Type B pancreatic cell (in vitro differentiated cells): ENCODE measurements around the gene NLRP13. TPM values are rescaled to one million over a fixed set of nuclear protein-coding genes. Genes with fewer than 3 reads are reported as not detected.

ENCODE experiments used
- DNase-seq: peaks from one replicate; pipeline ENCODE4 v3.0.0; 2021; ENCODE audit warnings: mixed read lengths; ENCODE audit not compliant: unreplicated experiment; ENCODE audit errors: extremely low spot score
- H3K27ac Mint-ChIP-seq: 2 replicates; pipeline ENCODE4 v1.8.0; 2021; ENCODE audit warnings: mild to moderate bottlenecking, mixed read lengths
- H3K27me3 Mint-ChIP-seq: 2 replicates; pipeline ENCODE4 v1.8.0; 2021; ENCODE audit warnings: mixed read lengths
- H3K36me3 Mint-ChIP-seq: 2 replicates; pipeline ENCODE4 v1.8.0; 2021; ENCODE audit warnings: mixed read lengths
- H3K4me1 Mint-ChIP-seq: one replicate; pipeline ENCODE4 v1.8.0; 2021; ENCODE audit warnings: mixed read lengths; ENCODE audit not compliant: unreplicated experiment
- H3K4me3 Mint-ChIP-seq: 2 replicates; pipeline ENCODE4 v1.8.0; 2021; ENCODE audit warnings: mild to moderate bottlenecking, mixed read lengths
- H3K9me3 Mint-ChIP-seq: 2 replicates; pipeline ENCODE4 v1.8.0; 2021; ENCODE audit warnings: mixed read lengths
- total RNA-seq: library from RNA; stranded (reverse); gene quantifications from 2 replicates; pipeline ENCODE4 v1.2.1, GENCODE V29; 2021; ENCODE audit warnings: low replicate concordance
- TF ChIP-seq, protein P1 (sequence below): fragments of 200-600 bp; sonication (generic); conservative IDR thresholded peaks from 2 replicates; pipeline ENCODE4 v1.5.0; 2021; ENCODE audit warnings: antibody characterized with exemption, mild to moderate bottlenecking

The NLRP13 gene
- total RNA-seq, 1 donor from 2014 or later: not detected

DNA sequence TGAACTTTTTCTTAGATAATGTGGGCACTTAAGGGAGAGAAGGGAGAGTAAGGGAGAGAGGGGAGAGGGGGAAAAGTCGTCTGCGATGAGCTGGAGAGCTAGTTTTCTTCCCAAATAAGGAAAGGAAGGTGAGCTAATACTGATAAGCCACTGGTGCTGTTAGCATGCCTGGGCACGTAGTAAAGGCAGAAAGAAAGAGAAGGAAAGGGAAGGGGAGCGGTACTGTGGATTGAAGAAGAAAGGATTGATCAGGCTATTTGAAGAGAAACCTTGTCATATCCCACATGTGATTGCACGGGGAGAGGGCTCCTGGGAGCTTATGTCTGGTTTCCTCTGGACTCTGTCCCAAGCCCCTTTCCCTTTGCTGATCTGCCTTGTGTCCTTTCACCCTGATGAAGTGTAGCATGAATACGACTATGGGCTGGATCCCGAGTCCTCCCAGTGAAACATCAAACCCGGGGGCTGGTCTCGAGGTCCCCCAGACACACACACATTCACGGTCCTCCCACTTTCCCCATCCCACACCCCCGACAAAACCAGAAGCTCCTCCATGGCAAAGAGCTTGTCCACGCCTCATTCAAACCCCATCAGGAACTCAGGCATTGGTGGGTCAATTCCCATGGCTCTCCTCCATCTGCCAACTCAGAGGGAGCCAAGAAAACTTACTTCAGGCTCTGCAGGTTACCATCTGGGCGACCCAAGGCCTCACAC is 30.6 kb downstream of the NLRP13 start:
- peaks cover 12% of the 10 kb centered on the region for H3K9me3 Mint-ChIP-seq

DNA sequence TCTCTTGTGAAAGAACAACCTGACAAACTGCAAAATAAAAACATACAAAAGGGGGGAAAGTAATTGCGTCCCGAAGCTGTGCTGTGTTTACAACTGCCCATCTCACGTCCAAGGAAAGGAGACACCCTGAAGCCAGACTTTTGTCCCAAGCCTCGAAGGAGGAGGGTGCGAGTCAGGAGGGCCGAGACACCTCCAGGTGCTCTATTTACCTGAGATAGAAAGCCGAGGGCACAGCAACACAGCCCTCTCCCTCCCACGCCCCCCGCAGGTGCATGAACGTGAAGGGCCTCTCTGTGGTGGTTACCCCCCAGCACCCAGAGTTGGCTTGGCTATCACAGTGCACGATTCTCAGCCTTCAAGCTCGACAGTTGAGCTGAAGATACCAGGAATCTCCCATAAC is 33.2 kb downstream of the NLRP13 start:
- Mint-ChIP-seq H3K9me3 (peaks cover 15% of the 10 kb centered on the region), H3K36me3 (no peaks in the 10 kb centered on the region), H3K4me3 (no peak overlapping the region), H3K27ac (no peak overlapping the region), H3K4me1 (no peaks in the 10 kb centered on the region), H3K27me3 (no peaks in the 10 kb centered on the region)
- TF ChIP-seq, protein P1, sequence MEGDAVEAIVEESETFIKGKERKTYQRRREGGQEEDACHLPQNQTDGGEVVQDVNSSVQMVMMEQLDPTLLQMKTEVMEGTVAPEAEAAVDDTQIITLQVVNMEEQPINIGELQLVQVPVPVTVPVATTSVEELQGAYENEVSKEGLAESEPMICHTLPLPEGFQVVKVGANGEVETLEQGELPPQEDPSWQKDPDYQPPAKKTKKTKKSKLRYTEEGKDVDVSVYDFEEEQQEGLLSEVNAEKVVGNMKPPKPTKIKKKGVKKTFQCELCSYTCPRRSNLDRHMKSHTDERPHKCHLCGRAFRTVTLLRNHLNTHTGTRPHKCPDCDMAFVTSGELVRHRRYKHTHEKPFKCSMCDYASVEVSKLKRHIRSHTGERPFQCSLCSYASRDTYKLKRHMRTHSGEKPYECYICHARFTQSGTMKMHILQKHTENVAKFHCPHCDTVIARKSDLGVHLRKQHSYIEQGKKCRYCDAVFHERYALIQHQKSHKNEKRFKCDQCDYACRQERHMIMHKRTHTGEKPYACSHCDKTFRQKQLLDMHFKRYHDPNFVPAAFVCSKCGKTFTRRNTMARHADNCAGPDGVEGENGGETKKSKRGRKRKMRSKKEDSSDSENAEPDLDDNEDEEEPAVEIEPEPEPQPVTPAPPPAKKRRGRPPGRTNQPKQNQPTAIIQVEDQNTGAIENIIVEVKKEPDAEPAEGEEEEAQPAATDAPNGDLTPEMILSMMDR: no peak
- no peak for DNase-seq

More for the DNA sequence above, 30.6 kb downstream of the NLRP13 start:
- no peak for DNase-seq
- TF ChIP-seq, protein P1: no peak
- Mint-ChIP-seq H3K27ac (no peak overlapping the region), H3K4me1 (no peaks in the 10 kb centered on the region), H3K27me3 (no peaks in the 10 kb centered on the region), H3K36me3 (no peaks in the 10 kb centered on the region), H3K4me3 (no peak overlapping the region)

DNA sequence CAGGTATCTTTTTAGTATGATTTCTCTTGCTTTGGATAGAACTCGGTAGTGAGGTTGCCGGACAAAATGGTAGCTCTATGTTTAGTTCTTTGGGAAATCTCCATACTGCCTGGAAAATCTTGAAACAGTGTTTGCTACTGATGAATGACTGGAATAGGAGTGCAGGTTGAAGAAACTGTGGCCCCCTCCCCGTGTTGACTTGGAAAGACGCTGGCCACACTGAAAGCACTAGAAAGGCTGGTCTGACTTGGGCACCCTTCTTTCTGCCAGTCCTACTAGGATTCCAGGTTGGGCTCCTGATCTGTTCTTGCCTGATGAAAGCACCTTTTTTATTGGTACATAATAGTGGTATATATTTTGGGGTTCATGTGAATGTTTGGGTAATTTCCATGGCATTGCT is 49.5 kb downstream of the NLRP13 start:
- peaks cover 16% of the 10 kb centered on the region for H3K9me3 Mint-ChIP-seq
- no peaks in the 10 kb centered on the region for H3K27me3 Mint-ChIP-seq
- H3K36me3 Mint-ChIP-seq: no peaks in the 10 kb centered on the region

DNA sequence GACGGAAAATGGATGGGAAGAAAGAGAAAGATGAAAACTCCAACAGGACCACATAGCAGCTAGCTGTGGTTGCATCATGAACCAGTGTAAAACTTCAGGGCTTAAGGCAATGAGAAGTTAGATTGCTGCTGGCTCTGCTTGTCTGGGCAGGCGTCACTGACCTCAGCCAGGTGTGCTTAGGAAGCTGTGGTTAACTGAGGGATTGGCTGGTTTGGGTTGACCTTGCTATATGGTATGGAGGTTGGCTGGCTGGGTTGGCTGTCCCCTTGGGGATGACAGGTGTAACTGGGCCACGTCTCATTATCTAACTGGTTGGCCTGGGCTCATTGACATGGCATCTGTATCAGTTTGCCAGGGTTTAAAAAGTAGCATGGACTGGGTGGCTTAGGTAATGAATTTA is 54.9 kb downstream of the NLRP13 start:
- Mint-ChIP-seq H3K36me3 (no peaks in the 10 kb centered on the region), H3K27me3 (no peaks in the 10 kb centered on the region), H3K4me3 (no peak overlapping the region), H3K9me3 (peaks cover 17% of the 10 kb centered on the region), H3K27ac (no peak overlapping the region), H3K4me1 (no peaks in the 10 kb centered on the region)
- no peak for DNase-seq
- TF ChIP-seq, protein P1: no peak

More for the DNA sequence above, 49.5 kb downstream of the NLRP13 start:
- TF ChIP-seq, protein P1: no peak
- DNase-seq: peak; percentile 34
- H3K27ac Mint-ChIP-seq: no peak overlapping the region
- no peaks in the 10 kb centered on the region for H3K4me1 Mint-ChIP-seq
- no peak overlapping the region for H3K4me3 Mint-ChIP-seq

DNA sequence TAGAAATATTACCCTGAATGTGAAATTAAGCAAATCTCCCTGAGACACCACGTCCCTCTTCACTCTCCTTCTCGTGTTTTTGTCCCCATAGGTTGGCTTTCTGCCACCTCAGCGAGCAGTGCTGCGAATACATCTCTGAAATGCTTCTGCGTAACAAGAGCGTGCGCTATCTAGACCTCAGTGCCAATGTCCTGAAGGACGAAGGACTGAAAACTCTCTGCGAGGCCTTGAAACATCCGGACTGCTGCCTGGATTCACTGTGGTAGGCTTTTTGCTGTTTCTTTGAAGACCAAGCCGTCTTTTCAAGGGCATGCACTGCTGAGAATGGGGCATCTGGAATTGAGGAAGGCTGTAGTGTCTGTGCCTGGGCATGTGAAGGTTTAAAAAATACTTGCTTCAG is 61.4 kb downstream of the NLRP13 start:
- H3K9me3 Mint-ChIP-seq: peaks cover 24% of the 10 kb centered on the region
- no peaks in the 10 kb centered on the region for H3K27me3 Mint-ChIP-seq
- TF ChIP-seq, protein P1: no peak
- no peak for DNase-seq
- H3K36me3 Mint-ChIP-seq: no peaks in the 10 kb centered on the region
- no peak overlapping the region for H3K4me3 Mint-ChIP-seq
- H3K4me1 Mint-ChIP-seq: no peaks in the 10 kb centered on the region
- no peak overlapping the region for H3K27ac Mint-ChIP-seq
